Endometrial microvascular endothelial cells (primary cell): ENCODE measurements around the gene NCR3LG1. TPM values are rescaled to one million over a fixed set of nuclear protein-coding genes. Genes with fewer than 3 reads are reported as not detected.

Experiments used
- in situ Hi-C: cut with HindIII; loops from 2 replicates; pipeline ENCODE4 v1.10.0; 2017; ENCODE audit warnings: low sequenced_read_pairs, low pct_unique_long_range_greater_than_20kb; ENCODE audit errors: inconsistent ontology term
- total RNA-seq: library from RNA; depleted of rRNA; stranded (reverse); fragments of >200 nt; gene quantifications from one replicate; pipeline ENCODE4 v1.2.3, GENCODE V29; 2015; ENCODE audit errors: inconsistent ontology term

NCR3LG1 gene
- total RNA-seq, 1 donor from 2014 or later: 4.6 TPM

GRCh38 chr11:17368551-17368950 is 17.0 kb downstream of the NCR3LG1 start:
- in situ Hi-C loops: no loop called here

- in situ Hi-C loops: no loop called here
Observed at GRCh38 chr11:17369094-17369493, 17.5 kb downstream of the NCR3LG1 start.

GRCh38 chr11:17369684-17370243 is 18.2 kb downstream of the NCR3LG1 start:
- in situ Hi-C loops: no loop called here

- in situ Hi-C loops: no loop called here
Observed at GRCh38 chr11:17371614-17372013, 20.0 kb downstream of the NCR3LG1 start.

GRCh38 chr11:17375547-17375946 is 23.9 kb downstream of the NCR3LG1 start:
- in situ Hi-C loops: no loop called here

GRCh38 chr11:17376493-17376892 is 24.9 kb downstream of the NCR3LG1 start:
- in situ Hi-C loops: no loop called here

GRCh38 chr11:17378655-17379054 is 27.1 kb downstream of the NCR3LG1 start:
- in situ Hi-C loops: no loop called here

- in situ Hi-C loops: no loop called here
Observed at GRCh38 chr11:17379383-17380180, 28.0 kb downstream of the NCR3LG1 start.

GRCh38 chr11:17381156-17381555 is 29.6 kb downstream of the NCR3LG1 start:
- in situ Hi-C loops: no loop called here

GRCh38 chr11:17382046-17382728 is 30.6 kb downstream of the NCR3LG1 start:
- in situ Hi-C loops: no loop called here

- in situ Hi-C loops: no loop called here
Observed at GRCh38 chr11:17383461-17383860, 31.9 kb downstream of the NCR3LG1 start.

GRCh38 chr11:17384002-17384511 is 32.5 kb downstream of the NCR3LG1 start:
- in situ Hi-C loops: no loop called here

GRCh38 chr11:17385492-17385891 is 33.9 kb downstream of the NCR3LG1 start:
- in situ Hi-C loops: no loop called here

- in situ Hi-C loops: no loop called here
Observed at GRCh38 chr11:17385926-17386325, 34.3 kb downstream of the NCR3LG1 start.

- in situ Hi-C loops: no loop called here
Observed at GRCh38 chr11:17386331-17387084, 34.9 kb downstream of the NCR3LG1 start.

GRCh38 chr11:17387254-17387653 is 35.7 kb downstream of the NCR3LG1 start:
- in situ Hi-C loops: no loop called here

GRCh38 chr11:17387811-17388210 is 36.2 kb downstream of the NCR3LG1 start:
- in situ Hi-C loops: no loop called here

GRCh38 chr11:17388609-17389210 is 37.1 kb downstream of the NCR3LG1 start, which contains the start of gene KCNJ11:
Gene KCNJ11, minus strand, starts transcription at chr11:17388659. Its CDS starts 568 bp downstream, at chr11:17388091.
- in situ Hi-C loops: no loop called here
